HG03064 (cell line): Measurements from ENCODE around the gene GOLGA5.

Experiments used
- ATAC-seq: cut with Tn5 transposase; IDR thresholded peaks from one replicate; pipeline ENCODE4 v1.9.1; 2021; ENCODE audit warnings: low read depth; ENCODE audit not compliant: unreplicated experiment

Gene GOLGA5

DNA sequence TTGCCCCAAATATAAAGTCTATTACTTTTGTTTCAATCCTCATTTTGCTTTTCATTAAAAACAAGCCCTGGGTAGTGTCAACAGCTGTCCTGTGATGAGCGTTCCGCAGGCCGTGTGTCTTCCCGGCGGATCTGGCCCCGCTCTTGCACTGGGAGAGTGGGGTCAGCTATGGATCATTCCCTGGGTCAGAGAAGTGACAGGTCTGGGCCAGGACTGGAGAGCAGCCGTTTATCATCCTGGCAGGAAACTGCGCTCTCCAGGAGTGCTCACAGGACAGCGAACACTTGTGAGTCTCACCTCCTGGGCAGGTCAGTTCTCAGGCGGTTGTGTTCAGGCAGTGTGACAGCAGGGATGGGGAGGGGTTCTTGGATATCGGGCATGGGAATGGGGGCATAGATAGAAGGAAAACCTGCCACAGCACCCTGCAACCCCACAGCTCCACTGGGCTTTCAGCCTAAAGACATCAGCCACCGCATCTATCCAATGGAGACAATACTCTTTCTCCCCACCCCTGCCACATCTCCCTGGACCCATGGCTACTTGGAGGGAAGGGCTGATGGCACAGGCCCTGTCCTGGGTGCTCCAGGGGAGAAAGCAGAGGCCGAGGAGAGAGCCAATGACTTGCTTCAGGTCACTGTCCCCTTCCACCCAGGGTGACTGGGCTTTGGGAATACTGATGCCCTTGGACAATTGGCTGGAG, 81.0 kb downstream of the GOLGA5 start:
- ATAC-seq, result no peak

DNA sequence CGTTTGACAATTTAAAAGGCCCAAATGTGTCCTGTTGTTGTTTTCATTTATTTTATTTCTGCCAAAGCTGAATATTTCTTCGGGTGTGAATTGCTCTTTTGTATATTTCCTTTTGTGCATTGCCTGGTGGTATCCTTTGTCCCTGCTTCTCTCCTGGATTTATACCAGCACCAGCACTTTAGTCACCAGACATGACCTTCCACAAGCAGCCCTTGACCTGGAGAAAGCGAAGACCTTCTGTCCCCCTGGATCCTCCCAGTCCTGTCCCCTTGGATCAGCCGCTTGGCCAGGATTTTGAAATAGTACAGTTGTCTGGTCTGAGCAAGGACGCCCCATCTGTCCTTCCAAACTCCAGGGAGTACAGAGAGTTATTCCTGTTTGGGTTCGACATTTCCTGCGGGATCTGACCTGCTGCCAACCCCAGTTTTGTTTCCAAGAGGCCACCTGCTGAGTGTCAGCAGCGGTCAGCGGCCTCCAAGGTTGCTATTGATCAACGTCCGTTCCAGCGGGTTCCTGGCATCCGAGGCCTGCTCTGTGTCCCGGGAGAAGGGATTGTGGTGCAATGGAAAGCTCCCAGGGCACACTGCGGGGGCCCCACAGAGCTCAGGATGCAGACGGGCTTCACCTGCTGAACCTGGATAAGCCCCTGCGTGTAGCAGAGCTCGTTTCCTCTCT, 83.8 kb downstream of the GOLGA5 start:
- ATAC-seq, result no peak

DNA sequence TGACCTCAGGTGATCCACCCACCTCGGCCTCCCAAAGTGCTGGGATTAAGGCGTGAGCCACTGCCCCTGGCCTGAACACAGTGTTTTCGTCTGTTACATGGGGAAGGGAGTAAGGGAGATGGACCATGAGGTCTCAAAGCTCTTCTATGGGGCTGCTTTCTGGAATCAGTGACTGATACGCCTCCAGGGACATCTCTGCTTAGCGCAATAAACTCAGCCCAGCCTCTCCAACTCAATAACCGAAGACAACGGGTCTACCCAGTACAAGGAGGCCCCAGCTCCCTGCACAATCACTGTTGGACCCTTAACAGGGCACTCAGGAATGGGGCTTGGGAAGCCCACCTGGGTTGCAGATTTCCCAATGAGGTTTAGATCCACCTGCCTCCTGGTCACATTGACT, 86.2 kb downstream of the GOLGA5 start:
- ATAC-seq, result no peak

- ATAC-seq, result no peak
Measured at GRCh38 chr14:92880851-92881250, 86.7 kb downstream of the GOLGA5 start.

DNA sequence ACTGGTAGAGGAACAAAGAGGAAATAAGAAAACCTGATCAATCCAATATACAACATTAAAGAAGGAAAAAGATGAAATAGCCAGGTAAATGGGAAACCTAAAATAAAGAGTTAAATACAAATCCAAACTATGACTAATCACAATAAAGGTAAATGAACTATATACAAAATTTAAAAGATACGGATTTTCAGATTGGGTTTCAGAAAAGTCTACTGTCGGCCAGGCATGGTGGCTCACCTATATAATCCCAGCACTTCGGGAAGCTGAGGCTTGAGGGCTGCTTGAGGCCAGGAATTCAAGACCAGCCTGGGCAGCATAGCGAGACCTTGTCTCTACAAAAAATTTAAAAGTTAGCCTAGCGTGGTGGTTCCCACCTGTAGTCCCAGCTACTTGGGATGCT, 89.0 kb downstream of the GOLGA5 start:
- no peak for ATAC-seq

GRCh38 chr14:92884410-92884809, 90.3 kb downstream of the GOLGA5 start:
- no peak for ATAC-seq

GRCh38 chr14:92885279-92886061, 91.4 kb downstream of the GOLGA5 start:
- no peak for ATAC-seq

GRCh38 chr14:92886337-92886736, 92.2 kb downstream of the GOLGA5 start:
- no peak for ATAC-seq

- no peak for ATAC-seq
Measured at GRCh38 chr14:92887157-92887556, 93.1 kb downstream of the GOLGA5 start.

DNA sequence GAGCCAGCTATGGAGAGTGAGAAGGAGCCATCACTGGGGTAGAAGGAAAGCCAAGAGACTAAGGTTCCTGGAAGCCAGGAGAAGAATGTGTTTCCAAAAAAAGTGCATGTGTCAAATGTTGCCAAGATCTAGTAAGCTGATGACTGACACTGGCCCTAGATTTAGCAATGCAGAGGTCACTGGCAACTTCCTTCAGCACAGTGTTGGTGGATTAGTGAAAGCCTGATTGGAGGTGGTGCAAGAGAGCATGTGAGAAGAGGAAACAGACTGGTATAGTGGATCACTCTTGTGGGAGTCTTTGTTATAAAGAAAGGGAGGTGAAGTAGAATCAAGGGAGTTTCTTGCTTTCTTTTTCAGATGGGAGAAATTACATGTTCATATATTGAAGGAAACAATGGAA, 94.8 kb downstream of the GOLGA5 start:
- ATAC-seq, result no peak
